HUES64 (cell line): Measurements from ENCODE around the gene SLC22A4.

Source experiments
- H3K27ac ChIP-seq: 2 replicates; pipeline ENCODE4 v1.7.0; 2013; ENCODE audit warnings: low read depth, low read length, inconsistent platforms
- H3K27me3 ChIP-seq: 2 replicates; pipeline ENCODE4 v1.6.1; 2013; ENCODE audit warnings: mild to moderate bottlenecking, low read length; ENCODE audit not compliant: insufficient read depth
- H3K36me3 ChIP-seq: 2 replicates; pipeline ENCODE4 v1.6.1; 2013; ENCODE audit warnings: mild to moderate bottlenecking, low read length; ENCODE audit not compliant: insufficient read depth
- H3K4me1 ChIP-seq: 2 replicates; pipeline ENCODE4 v1.6.1; 2013; ENCODE audit warnings: mild to moderate bottlenecking, low read length, moderate library complexity; ENCODE audit not compliant: insufficient read depth
- H3K4me3 ChIP-seq: 2 replicates; pipeline ENCODE4 v1.5.1; 2013; ENCODE audit warnings: mild to moderate bottlenecking, low read length, moderate library complexity
- H3K9ac ChIP-seq: 2 replicates; pipeline ENCODE4 v1.6.1; 2013; ENCODE audit warnings: mild to moderate bottlenecking, low read depth, low read length
- H3K9me3 ChIP-seq: 2 replicates; pipeline ENCODE4 v1.6.1; 2013; ENCODE audit warnings: low read depth, low read length; ENCODE audit not compliant: insufficient read depth
- WGBS: fragments of 150-250, 120-280 bp; methylation state at CpG from one replicate; pipeline ENCODE4 v1.1.7; 2013; ENCODE audit warnings: missing lambda C conversion rate; 5-methylcytosine and 5-hydroxymethylcytosine counted together

Gene SLC22A4

GRCh38 chr5:132280371-132281240, 13.6 kb upstream of the SLC22A4 start:
- Histone ChIP-seq H3K27ac (no peak overlapping the region), H3K4me1 (peaks cover 6% of the 10 kb centered on the region), H3K27me3 (no peaks in the 10 kb centered on the region), H3K36me3 (no peaks in the 10 kb centered on the region), H3K9me3 (no peaks in the 10 kb centered on the region), H3K4me3 (no peak overlapping the region), H3K9ac (no peak overlapping the region)
- 89% methylated on average over 2 of the region's 5 CpGs for WGBS

- H3K9me3 ChIP-seq: no peaks in the 10 kb centered on the region
- H3K9ac ChIP-seq: no peak overlapping the region
- H3K4me3 ChIP-seq: no peak overlapping the region
- peaks cover 6% of the 10 kb centered on the region for H3K4me1 ChIP-seq
- WGBS: 89% methylated on average over 9 of the region's 9 CpGs
- H3K27ac ChIP-seq: no peak overlapping the region
- no peaks in the 10 kb centered on the region for H3K27me3 ChIP-seq
- no peaks in the 10 kb centered on the region for H3K36me3 ChIP-seq
Observed at GRCh38 chr5:132281856-132282614, 12.2 kb upstream of the SLC22A4 start.

GRCh38 chr5:132283423-132284043, 10.7 kb upstream of the SLC22A4 start:
- no peak overlapping the region for H3K4me3 ChIP-seq
- no peak overlapping the region for H3K9ac ChIP-seq
- H3K27me3 ChIP-seq: no peaks in the 10 kb centered on the region
- H3K27ac ChIP-seq: no peak overlapping the region
- 79% methylated on average over 5 of the region's 5 CpGs for WGBS
- no peaks in the 10 kb centered on the region for H3K36me3 ChIP-seq
- no peaks in the 10 kb centered on the region for H3K4me1 ChIP-seq
- H3K9me3 ChIP-seq: no peaks in the 10 kb centered on the region

DNA sequence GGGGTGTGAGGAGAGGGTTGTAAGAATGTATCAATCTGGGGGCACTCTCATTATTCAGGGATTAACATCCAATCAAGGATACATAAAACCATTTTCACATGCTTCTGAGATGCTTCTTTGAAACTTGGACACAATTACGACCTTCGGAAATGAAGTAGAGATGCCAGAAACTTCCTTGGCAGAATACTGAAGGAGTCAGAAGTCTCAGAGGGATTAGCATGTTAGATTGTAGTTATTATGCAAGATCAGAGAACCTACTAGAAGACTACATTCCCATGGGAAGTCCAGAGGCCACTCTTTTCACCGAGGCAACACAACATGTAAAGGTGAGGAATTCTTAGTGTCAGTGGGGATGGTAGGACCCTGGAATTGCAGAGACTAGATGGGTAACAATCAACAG, 5.1 kb upstream of the SLC22A4 start:
- WGBS: 94% methylated on average over 3 of the region's 3 CpGs

GRCh38 chr5:132291026-132291425, 3.2 kb upstream of the SLC22A4 start:
- 93% methylated on average over 2 of the region's 2 CpGs for WGBS
- no peak overlapping the region for H3K4me3 ChIP-seq
- H3K36me3 ChIP-seq: no peaks in the 10 kb centered on the region
- peaks cover 12% of the 10 kb centered on the region for H3K4me1 ChIP-seq
- H3K9ac ChIP-seq: no peak overlapping the region
- peaks cover 19% of the 10 kb centered on the region for H3K27me3 ChIP-seq
- H3K9me3 ChIP-seq: no peaks in the 10 kb centered on the region
- no peak overlapping the region for H3K27ac ChIP-seq

More for the DNA sequence above, 5.1 kb upstream of the SLC22A4 start:
- H3K9me3 ChIP-seq: no peaks in the 10 kb centered on the region
- no peaks in the 10 kb centered on the region for H3K27me3 ChIP-seq
- no peak overlapping the region for H3K9ac ChIP-seq
- no peak overlapping the region for H3K27ac ChIP-seq
- H3K36me3 ChIP-seq: no peaks in the 10 kb centered on the region
- peaks cover 6% of the 10 kb centered on the region for H3K4me1 ChIP-seq
- H3K4me3 ChIP-seq: no peak overlapping the region

DNA sequence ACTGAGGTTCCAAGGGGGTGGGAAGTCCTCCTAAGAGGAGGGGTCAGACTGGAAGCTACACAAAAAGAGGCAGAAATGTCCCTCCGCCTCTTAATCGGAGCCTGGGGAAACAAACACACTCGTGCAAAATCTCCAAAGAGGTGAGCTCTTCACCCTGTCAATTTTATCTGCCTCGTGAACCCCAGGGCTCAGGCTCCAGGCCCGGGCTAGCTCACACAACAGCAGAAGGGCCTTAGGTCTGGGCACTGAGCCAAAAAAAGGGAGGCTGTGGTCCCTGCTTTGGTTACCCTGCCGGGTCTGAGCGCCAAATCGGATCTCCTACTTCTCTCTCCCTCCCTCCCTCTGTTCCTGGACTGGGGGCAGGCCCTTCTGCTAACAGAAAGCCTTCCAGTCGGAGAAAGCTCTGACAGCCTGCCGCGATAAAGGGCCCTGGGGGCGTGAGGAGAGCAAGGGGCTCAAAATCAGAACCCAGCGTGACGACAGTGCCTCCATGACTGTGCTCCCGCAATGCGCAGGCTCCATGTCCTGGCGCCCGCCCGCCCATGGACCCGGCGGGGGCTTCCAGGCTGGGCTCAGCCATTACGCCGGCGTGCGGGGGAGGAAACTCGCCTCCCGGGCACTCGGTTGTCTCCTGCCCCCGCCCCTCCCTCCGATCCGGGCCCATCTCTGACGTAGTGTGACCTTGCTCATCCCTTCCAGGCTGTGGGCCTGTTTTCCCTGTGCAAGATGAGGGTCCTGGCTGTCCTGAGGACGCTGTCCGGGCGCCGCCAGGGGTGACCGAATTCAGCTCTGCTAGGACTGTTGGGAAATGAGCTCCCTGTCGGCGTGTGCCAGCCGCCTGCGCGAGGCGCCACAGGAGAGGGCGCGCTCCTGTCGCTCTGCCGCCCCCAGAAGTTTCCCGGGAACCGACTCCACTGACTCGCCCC, 865 bp upstream of the SLC22A4 start:
- peak overlapping the region; percentile 91 for H3K9ac ChIP-seq
- peak overlapping the region; percentile 81 for H3K27ac ChIP-seq
- peaks cover 12% of the 10 kb centered on the region for H3K4me1 ChIP-seq
- H3K27me3 ChIP-seq: peaks cover 25% of the 10 kb centered on the region
- peak overlapping the region; percentile 71 for H3K4me3 ChIP-seq
- no peaks in the 10 kb centered on the region for H3K9me3 ChIP-seq
- WGBS: 3% methylated on average over 50 of the region's 50 CpGs
- H3K36me3 ChIP-seq: no peaks in the 10 kb centered on the region

- Histone ChIP-seq H3K27me3 (peaks cover 25% of the 10 kb centered on the region), H3K27ac (no peak overlapping the region)
Observed at GRCh38 chr5:132294728-132295504, 722 bp downstream of the SLC22A4 start.

DNA sequence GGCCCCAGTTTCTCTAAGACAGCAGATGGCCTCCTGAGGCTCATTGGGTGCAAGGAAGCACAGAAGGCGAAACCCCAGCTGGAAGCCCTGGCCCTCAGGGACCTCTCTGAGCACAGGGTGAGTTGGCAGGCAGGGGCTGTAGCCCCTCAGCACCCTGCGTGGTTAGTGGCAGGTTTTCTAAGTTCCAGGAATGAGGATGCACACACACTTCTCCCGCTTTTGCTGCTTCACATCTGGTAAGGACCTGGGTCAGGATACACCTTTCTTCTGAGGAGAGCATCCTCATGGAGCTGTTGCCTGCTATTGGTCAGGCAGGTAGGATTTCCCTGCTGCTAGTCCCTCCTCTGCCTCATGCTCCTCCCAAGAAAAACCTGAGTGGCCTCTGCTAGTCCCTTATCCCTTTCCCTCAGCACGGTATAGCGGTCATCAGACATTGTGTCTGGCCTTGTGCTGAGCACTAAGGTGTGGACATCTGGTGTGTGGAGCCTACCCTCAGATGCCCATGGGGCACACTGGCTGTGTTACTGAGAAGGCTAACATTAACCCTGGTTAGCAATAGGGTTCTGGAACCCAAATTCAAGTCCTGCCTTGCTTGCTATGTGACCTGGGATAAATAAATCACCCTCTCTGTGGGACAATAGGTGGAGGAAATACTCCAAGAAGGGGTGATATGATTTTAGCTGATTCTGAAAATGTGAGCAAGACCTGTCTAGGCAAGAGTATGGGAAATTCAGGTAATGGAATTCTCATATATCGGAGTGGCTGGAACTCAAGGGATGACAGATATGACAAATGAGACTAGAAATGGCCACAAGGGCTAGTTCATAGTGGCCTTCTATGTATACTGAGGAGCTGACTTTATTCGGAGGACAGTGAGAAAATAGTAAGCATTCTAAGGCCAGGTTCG, 1.6 kb downstream of the SLC22A4 start:
- H3K4me1 ChIP-seq: peaks cover 12% of the 10 kb centered on the region
- H3K4me3 ChIP-seq: peak overlapping the region; percentile 71
- no peaks in the 10 kb centered on the region for H3K36me3 ChIP-seq
- H3K27ac ChIP-seq: no peak overlapping the region
- 84% methylated on average over 8 of the region's 8 CpGs for whole genome bisulfite sequencing
- no peaks in the 10 kb centered on the region for H3K9me3 ChIP-seq
- H3K9ac ChIP-seq: no peak overlapping the region
- peaks cover 25% of the 10 kb centered on the region for H3K27me3 ChIP-seq

More at GRCh38 chr5:132294728-132295504, 722 bp downstream of the SLC22A4 start:
- 4% methylated on average over 48 of the region's 50 CpGs for WGBS
- no peak overlapping the region for H3K9ac ChIP-seq
- H3K9me3 ChIP-seq: no peaks in the 10 kb centered on the region
- no peaks in the 10 kb centered on the region for H3K36me3 ChIP-seq
- peaks cover 12% of the 10 kb centered on the region for H3K4me1 ChIP-seq
- peak overlapping the region; percentile 71 for H3K4me3 ChIP-seq

DNA sequence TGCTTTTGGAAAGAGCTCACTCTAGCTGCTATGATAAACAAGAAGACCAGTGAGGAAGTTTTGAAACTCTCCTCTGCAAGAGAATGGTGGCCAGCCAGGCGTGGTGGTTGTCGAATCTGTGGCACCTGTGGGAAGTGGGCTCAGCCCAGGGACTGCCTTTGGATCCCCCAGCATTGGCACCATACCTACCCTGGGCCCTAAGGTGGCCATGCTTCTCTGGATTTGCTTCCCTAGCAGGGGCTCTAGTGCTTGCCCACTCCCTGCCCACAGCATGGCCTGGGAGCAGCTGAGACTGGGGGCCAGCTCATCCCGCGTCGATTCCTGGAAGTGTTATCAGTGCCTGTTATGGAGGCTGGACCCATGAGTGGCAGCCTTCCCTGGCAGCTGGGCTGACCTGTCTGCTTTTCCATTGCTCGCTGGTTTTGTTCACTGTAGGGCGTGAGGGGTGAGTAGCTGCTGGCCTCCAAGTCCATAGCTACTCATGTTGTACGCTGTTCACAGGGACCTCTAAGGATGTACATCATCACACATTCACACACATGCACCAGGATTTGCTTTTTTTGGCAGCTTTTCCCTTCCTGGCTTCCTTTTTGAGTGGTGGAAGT, 2.3 kb downstream of the SLC22A4 start:
- no peaks in the 10 kb centered on the region for H3K9me3 ChIP-seq
- H3K27ac ChIP-seq: no peak overlapping the region
- no peaks in the 10 kb centered on the region for H3K36me3 ChIP-seq
- H3K4me1 ChIP-seq: peaks cover 12% of the 10 kb centered on the region
- H3K27me3 ChIP-seq: peaks cover 25% of the 10 kb centered on the region
- WGBS: 96% methylated on average over 8 of the region's 8 CpGs
- H3K9ac ChIP-seq: no peak overlapping the region
- no peak overlapping the region for H3K4me3 ChIP-seq
